ENCODE data around the gene SPAAR.
"Not testable (repeated sequence)": the region's sequence is repeated elsewhere in the genome, so short reads cannot be mapped to it uniquely, and the experiment has no call there.

Gene SPAAR, protein sequence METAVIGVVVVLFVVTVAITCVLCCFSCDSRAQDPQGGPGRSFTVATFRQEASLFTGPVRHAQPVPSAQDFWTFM

DNA sequence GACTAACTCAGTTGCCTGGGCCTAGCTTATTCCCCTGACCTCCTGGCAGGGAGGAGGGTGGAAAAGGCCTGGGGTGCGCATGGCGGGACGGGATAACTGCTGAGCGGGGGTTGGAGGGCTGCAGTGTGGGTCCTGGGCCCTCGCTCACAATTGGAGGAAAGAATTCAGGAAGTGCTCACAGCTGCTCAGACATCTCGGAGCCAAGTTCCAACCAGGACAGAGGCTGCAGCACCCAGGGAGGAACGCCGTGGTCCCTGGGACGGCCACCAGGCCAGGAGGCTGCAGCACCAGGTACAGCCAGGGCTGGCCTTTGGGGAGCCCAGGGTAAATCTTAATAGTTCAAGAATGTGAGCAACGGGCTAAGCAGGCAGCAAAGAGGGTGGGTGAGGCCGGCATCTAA, at the start of gene SPAAR:
TSS of gene SPAAR (plus strand) at position 217 of the 400 bp plus-strand sequence. CDS start 974 bp downstream, outside the sequence.
- no peak for DNase-seq (ENCODE audit: low read depth)

DNA sequence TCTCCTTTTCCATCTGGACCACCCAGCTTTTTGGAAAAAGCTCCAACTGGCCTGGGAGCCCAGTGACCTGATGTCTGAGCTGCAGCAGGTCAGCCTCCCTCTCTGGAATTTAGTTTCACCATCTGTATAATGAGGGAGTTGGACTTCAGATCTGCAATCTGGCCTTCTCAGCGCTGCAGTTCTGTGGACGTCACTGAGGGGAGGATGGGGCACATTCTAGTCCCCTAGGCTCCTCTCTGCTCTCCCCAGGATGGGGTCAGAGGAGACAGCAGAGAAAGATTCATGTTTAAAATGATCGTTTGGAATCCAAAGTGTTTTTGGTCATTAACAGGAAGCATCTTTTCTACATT, 49.3 kb upstream of the SPAAR start:
- DNase-seq (ENCODE audit: low read depth): no peak

DNA sequence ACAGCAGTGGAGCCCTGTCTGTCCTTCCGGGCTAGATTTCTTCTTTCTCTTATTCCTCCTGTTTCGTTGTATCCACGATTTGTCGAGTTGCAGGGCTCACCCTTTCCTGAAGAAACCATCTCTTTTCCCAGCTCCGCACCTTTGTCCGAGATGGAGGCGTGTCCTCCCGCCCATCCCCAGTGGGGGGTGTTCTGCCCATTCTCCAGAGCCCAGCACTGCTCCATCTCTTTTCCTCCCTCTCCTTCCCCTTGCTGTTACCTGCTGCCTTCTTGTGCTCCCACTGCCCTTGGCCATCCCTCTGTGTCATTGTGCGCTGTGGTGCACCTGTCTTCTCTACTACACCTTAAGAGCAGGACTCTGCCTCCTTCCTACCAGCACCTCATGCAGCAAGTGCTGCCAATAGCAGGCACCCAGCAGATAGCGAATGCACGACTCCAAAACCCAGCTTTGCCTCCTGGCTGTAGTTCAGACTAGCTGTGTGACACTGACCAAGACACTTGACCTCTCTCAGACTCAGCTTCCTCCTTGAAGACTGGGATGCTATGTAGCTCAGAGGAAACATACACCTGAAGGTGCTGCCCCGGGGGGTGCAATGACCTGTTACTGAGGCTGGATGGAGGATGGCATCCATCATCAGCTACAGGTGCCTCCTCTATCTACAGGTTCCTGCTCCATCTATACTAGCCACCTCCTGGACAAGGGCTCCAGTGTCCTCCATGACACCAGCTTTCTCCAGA, 48.0 kb upstream of the SPAAR start:
- no peak for DNase-seq (ENCODE audit: low read depth)

DNA sequence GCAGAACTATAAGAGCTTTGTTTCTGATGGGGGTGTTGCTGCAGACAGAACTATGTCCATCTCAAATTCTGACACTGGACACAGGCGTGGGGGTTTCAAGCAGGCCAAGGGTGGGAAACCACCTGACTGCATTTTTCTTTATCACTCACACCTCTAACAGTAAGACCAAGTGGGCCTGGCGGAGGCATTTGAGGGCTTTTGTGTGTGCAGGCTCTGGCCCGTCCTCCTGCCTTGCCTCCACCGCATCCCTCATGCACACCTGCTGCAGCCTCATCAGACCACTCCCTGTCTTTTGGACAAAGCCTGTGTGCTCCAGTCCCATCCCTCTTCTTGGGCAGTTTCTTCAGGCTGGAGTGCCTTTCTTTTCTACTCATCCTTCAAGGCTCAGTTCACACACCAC, 47.0 kb upstream of the SPAAR start:
- no peak for DNase-seq (ENCODE audit: low read depth)

DNA sequence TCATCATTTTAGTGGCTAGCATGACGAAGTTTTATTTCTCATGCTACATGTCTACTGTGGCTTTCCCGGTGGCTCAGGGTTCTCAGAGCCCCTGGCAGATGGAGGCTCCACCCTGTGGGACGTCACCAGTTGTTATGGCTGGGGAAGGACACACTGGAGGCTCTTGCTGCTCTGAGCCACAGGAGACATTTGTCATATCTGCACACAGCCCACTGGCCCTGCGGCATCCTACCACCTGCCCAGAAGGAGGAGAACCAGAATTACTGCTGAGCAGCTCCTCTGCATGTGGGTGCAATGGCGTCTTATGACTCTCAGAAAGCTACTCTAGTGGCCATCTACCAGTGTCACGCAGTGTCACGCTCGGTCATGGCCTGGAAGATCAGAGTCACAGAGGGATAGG, 45.7 kb upstream of the SPAAR start:
- no peak for DNase-seq (ENCODE audit: low read depth)

DNA sequence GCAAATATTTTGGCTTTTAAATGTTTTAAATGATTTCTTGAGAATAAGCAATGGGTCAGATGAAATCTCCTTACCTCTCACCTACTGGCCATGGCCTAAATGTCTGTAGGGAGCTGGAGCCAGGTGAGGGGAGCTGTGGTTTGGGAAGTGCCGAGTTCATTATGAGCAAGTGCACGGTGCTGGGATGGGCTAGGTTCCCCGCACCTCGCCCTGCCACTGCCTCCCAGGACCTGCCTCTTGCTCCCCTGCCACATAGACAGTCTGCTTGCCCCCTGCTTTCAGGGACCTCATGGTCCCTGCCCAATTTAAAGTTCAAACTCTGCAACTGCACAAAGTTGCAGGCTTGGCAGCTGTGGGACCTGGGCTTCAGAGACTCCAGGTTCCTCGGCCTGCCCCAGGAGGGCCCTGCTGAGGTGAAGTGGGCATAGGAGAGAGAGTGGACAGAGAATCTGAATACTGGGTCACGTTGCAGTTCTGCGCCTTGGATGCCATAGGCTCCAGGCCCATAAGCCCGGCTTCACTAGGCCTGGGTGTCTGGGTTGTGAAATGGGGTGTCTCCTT, 44.5 kb upstream of the SPAAR start:
- no peak for DNase-seq (ENCODE audit: low read depth)

DNA sequence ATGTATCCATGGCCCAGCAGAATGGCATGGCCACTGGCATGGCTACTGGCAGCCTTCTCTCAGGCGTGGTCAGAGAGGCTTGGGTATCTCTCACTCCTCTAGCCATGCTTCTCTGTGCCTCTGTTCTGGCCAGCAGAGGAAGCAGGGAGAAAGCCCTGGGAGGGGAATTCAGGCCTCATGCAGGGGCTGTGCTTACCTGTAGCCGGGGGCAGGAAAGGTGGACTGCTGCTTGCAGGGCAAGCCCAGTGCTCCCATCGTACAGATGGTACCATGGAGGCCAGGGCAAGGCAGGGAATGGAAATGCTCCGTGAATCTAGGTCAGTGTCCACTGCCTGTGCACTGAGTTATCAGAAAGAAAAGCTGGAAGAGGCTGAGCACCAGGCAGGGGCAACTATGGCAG, 41.8 kb upstream of the SPAAR start:
- no peak for DNase-seq (ENCODE audit: low read depth)

DNA sequence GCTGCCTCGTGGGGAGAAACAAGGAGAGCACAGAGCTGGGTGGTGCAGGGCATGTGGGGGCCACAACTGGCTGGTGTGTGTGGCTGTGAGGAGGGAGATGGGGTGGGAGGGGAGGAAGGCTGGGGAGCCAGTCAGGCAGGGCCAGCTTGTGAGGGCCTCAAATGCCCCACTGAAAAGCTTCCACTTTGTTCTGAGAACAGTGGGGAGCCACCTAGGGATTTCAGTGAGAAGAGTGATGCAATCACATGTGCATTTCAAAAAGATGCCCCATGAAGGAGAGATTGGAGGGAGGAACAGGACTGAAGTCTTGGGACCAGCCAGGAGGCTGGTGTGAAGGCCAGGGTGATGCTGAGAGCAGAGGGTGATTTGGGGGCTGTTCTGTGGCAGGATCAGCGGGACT, 40.4 kb upstream of the SPAAR start:
- no peak for DNase-seq (ENCODE audit: low read depth)

DNA sequence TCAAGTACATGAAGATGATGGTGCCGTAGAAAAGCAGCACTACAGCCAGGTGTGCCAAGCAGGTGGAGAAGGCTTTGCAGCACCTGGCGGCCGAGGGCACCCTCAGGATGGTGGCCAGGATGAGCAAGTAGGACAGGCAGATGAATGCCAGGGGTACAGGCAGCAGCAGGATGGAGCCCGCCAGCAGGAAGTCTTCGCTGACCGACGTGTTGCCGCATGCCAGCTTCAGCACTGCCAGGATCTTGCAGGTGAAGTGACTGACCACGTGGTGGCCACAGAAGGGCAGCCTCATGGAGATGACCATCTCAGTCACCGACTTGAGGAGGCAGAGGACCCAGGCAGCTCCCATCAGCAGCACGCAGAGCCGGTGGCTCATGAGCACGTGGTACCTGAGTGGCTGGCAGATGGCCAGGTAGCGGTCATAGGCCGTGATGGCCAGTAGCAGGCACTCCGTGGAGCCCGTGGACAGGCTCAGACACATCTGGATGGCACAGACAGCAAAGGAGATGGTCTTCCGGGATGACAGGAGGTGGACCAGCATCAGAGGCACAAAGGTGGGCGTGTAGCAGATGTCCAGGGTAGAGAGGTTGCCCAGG, 39.6 kb upstream of the SPAAR start:
- DNase-seq (ENCODE audit: low read depth): no peak

DNA sequence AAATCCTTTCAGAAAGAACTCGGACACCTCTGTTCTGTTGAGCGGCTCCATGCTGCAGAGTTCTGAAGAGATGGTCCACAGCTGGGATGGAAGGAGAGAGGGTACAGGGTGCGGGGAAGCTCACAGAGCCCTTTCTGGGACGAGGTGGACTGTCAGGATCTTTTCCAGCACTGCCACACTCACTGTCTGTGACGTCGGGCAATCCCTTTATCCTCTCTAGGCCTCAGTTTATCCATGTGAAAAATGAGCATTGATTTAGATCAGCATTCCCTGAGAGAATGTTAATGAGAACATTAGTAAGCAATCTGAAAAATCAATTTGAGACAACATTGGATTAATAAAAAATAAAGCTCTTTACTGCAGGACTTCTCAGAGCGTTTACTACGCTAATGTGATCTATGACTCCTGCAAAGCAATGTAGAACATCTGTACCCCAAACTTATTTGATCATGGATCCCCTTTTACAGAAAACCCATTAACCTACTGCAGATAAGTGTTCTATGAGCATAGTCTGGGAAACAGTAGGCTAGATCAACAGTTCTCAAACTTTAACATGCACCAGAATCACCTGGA, 38.9 kb upstream of the SPAAR start, which contains the start of gene OR13J1:
TSS of gene OR13J1 (minus strand) at position 51 of the 573 bp plus-strand sequence. CDS start at position 51, 0 bp downstream.
- no peak for DNase-seq (ENCODE audit: low read depth)

DNA sequence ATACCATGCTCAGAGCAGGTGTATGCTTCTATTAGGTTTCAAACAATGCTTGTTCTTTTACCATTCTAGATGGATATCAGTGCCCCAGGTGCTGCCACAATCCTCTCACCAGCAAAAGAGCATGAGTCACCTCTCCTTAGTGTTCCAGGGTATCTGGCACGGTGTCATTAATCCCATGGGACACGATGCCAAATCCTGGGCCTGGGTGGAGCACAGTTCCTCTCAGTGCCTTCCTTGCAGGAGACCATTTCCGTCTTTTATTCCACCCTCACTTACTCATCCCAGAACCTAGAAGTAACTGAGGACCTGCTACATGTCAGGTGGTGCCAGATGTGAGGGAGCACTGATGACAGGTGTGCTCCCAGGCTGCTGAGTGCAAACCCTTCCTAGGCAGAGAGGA, 37.7 kb upstream of the SPAAR start:
- DNase-seq (ENCODE audit: low read depth): no peak

DNA sequence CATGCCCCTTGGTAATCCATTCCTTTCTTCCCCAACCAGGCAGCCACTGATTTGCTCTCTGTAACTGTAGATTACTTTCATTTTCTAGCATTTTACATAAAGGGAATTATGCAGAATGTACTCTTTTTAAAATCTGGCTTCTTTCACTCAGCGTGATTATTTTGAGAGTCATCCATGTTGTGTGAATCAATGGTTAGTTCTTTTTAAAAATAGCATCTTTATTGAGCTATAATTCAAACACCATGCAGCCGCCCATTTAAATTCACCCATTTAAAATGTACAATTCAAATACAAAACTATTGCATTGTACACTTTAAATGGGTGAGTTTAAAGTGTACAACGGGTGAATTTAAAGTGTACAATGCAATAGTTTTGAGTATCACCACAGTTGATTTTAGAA, 36.8 kb upstream of the SPAAR start:
- DNase-seq (ENCODE audit: low read depth): no peak

DNA sequence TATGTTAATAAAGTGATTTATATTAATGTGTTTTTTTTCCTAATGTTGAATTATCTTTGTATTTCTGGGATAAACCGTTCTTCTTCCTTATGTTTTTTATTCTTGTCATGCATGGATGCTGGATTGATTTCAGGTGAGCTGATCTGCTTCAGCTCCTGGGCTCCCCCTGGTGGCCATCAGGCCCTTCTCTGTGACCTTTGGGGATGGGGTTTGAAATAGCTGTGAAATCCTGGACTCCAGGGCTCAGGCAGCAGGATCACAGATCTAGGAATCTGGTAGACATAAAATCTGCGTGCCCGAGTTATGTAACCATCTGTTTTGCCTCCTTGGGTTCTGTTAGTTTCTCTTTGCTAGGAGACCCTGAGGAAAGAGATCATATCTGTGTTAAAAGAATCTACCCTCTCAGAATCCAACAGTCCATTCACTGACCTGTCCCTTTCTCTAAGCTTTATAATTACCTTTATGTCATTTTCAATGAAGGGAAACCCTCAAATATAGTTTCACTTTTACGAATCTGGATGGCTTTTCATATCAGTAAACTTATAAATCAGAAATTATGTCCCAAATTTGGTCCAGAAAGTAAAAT, 26.9 kb upstream of the SPAAR start:
- no peak for DNase-seq (ENCODE audit: low read depth)

DNA sequence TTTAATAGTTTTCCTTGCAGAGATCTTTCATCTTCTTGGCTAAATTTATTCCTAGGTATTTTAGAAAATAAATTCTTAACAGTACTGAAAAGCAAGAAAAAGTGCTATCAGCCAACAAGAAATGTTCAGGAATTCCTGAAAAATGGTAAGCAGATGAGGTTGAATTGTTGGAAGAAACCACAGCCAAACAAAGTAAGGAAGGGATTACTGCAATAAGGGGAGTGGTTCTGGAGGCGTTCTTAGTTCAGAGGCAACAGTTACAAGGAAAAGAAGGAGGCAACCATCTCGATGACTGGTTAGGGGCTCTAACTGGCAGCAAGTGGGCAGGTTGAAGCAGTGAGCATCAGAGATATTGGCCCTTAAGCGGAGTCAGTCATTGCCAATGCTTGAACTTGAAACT, 26.3 kb upstream of the SPAAR start:
- no peak for DNase-seq (ENCODE audit: low read depth)

DNA sequence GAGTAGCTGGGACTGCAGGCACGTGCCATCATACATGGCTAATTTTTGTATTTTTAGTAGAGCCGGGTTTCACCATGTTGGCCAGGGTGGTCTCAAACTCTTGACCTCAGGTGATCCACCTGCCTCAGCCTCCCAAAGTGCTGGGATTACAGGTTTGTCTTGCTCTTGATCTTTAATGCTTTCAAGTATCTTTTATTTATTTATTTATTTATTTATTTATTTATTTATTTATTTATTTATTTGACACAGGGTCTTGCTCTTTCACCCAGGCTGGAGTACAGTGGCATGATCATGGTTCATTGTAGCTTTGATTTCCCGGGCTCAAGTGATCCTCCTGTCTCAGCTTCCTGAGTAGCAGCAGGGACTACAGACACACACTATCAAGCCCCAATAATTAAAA, 24.4 kb upstream of the SPAAR start:
- DNase-seq (ENCODE audit: low read depth): not testable (repeated sequence)

DNA sequence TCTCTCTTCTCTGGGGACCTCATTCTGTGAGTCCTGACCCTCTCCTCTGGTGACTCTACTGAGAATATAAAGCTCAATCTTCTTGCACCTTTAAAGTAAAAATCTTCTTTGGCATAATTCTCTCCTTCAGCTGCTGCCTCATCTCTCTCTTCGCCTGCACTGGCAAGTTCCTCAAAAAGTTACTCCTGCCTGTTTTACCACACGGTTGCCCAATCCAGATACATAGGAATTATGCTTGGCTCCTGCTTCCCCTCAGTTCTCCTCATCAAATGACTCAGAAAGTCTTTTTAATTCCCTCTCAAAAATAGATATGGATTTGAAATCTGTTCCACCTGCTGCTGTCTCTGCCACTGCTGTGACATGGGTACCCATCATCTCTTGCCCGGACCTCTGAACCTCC, 17.6 kb upstream of the SPAAR start:
- no peak for DNase-seq (ENCODE audit: low read depth)

DNA sequence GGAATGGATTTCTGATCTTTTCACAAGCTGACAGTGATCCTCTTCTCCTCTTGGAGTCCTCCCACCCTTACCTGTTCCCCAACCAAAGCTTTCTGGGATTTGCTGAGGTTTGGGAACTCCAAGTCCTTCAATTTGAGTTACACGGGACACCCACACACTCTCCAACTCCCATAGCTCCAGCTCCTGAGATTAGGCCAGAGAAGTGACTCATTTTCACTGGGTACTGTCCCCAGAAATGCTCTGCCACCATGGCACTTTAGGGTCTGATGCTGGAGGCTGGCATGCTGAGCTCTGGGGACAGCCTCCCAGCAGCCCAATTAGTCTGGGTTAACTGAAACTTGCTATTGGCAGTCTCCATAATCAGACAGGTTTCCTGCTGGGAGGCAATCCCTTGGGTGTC, 17.2 kb upstream of the SPAAR start:
- DNase-seq (ENCODE audit: low read depth): no peak

DNA sequence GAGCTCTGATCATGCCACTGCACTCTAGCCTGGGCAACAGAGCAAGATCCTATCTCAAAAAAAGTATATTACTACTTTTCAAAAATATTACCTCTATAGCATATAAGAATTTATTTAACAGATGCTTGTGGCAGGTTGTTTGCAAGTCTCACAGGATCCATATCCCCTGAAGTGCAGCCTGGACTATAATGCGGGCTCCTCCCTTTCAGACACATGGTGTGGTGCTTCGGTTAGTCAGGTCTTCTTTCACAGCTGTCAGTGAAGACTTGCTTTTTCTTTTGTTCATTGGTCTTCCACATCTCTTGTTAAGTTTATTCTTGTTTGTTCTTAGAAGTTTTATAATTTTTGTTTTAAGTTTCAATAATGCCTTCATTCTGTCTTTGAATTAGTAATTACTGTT, 12.7 kb upstream of the SPAAR start:
- no peak for DNase-seq (ENCODE audit: low read depth)

DNA sequence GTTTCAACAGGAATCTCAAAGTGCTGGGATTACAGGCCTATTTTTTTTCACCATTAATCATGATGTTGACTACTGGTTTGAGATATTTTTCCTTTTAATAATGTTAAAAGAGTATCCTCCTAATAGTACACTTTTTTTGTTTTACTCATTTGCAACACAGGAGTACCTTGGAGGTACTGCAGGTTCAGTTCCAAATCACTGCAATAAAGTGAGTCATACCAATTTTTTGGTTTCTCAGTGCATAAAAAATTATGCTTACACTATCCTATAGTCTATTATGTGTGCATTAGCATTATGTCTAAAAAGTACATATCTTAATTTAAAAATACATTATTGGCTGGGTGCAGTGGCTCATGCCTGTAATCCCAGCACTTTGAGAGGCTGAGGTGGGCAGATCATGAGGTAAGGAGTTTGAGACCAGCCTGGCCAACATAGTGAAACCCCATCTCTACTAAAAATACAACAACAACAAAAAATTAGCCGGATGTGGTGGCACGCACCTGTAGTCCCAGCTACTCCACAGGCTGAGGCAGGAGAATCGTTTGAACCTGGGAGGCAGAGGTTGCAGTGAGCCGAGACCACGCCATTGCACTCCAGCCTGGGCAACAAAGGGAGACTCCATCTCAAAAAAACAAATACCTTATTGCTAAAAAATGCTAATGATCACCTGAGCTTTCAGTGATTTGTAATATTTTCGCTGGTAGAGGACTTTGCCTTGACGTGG, 11.8 kb upstream of the SPAAR start:
- DNase-seq (ENCODE audit: low read depth): not testable (repeated sequence)

DNA sequence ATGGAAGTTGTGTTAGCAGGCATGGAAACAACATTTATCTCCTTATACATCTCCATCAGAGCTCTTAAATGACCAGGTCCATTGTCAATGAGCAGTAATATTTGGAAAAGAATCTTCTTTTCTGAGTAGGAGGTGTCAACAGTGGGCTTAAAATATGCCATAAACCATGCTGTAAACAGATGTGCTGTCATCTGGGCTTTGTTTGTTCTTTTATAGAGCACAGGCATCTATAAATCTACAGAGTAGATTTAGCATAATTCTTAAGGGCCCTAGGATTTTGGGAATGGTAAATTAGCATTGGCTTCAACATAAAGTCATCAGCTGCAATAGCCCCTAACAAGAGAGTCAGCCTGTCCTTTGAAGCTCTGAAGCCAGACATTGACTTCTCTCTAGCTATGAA, 11.0 kb upstream of the SPAAR start:
- no peak for DNase-seq (ENCODE audit: low read depth)

DNA sequence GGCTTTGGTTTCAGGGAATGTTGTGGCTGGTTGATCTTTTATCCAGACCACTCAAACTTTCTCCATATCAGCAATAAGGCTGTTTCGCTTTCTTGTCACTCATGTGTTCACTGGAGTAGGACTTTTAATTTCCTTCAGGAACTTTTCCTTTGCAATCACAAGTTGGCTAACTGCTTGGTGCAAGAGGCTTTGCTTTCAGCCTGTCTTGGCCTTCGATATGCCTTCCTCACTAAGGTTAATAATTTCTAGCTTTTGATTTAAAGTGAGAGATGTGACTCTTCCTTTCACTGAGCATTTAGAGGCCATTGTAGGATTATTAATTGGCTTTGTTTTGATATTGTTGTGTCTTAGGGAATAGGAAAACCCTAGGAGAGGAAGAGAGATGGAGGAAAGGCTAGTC, 10.3 kb upstream of the SPAAR start:
- DNase-seq (ENCODE audit: low read depth): no peak

DNA sequence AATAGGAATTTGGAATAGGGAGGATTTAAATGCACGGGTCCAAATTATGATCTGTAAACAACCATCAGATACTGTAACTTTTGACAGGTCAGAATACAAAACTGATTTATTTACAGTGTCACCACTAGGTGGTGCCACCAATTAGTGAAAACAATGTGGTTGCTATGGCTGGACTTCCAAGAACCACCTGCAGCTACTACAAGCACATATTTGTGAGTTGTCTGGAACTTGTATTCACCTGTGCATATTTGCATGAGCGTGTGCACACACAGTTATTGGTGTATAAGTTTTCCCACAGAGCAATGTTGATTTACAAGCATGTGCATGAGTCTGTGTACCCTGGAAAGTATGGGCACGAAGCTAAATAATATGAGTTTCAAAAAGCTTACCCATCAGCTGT, 6.2 kb upstream of the SPAAR start:
- DNase-seq (ENCODE audit: low read depth): no peak
